Panc1 (cell line): Measurements from ENCODE around the gene FBXL19. TPM values are rescaled to one million over a fixed set of nuclear protein-coding genes. Genes with fewer than 3 reads are reported as not detected.

Experiments used
- ATAC-seq: fragments of 200-7000 bp; cut with Tn5 transposase; 2 replicates; pipeline ENCODE4 v1.9.1; 2020; ENCODE audit warnings: mild to moderate bottlenecking, moderate library complexity
- BruUV-seq: library from RNA; stranded (reverse); fragments of 400-500 nt; replicated peaks from 2 replicates; lab custom pipeline; 2021; lab: Mats Ljungman, UMichigan
- CTCF ChIA-PET: fragments of 300-600 bp; sonication (Branson Sonifier 250); formaldehyde crosslinking; loops from one replicate; lab custom pipeline; 2022; ENCODE audit warnings: antibody characterized with exemption; lab: Charles Lee
- POLR2A ChIA-PET: fragments of 300-600 bp; sonication (Branson Sonifier 250); formaldehyde crosslinking; loops from one replicate; lab custom pipeline; 2022; ENCODE audit warnings: antibody characterized with exemption; lab: Charles Lee
- DNase-seq: peaks from one replicate; pipeline ENCODE4 v3.0.0-alpha.2; 2010; ENCODE audit warnings: low read depth, low spot score
- H3K27ac ChIP-seq: 2 replicates; pipeline ENCODE4 v1.5.1; 2011; ENCODE audit warnings: mild to moderate bottlenecking, low read length, inconsistent platforms
- H3K27me3 ChIP-seq: fragments of 200-500 bp; sonication (Bioruptor generic); 2 replicates; pipeline ENCODE4 v1.6.0; 2014; ENCODE audit warnings: low read length, inconsistent platforms; ENCODE audit not compliant: control insufficient read depth, insufficient read depth
- H3K36me3 ChIP-seq: fragments of 200-500 bp; sonication (Bioruptor generic); 2 replicates; pipeline ENCODE4 v1.5.1; 2014; ENCODE audit warnings: inconsistent platforms, mild to moderate bottlenecking, low read length, moderate library complexity; ENCODE audit not compliant: control insufficient read depth, insufficient read depth
- H3K4me1 ChIP-seq: 2 replicates; pipeline ENCODE4 v1.5.1; 2011; ENCODE audit warnings: inconsistent platforms, mild to moderate bottlenecking, low read length, moderate library complexity; ENCODE audit not compliant: control insufficient read depth, insufficient read depth
- H3K4me3 ChIP-seq, 2 experiments: 2 replicates each; pipeline ENCODE4 v1.5.1; 2011 to 2012; ENCODE audit warnings: low read depth in 2 of 2, low read length in 2 of 2, mild to moderate bottlenecking in 2 of 2, inconsistent platforms in 1 of 2, moderate library complexity in 1 of 2
- H3K9me3 ChIP-seq: fragments of 200-500 bp; sonication (Bioruptor generic); 2 replicates; pipeline ENCODE4 v1.5.1; 2014; ENCODE audit warnings: low read depth, mild to moderate bottlenecking, inconsistent platforms, low read length, moderate library complexity; ENCODE audit not compliant: control insufficient read depth, insufficient read depth
- POLR2AphosphoS5 ChIP-seq: IDR thresholded peaks from 2 replicates; pipeline ENCODE4 v1.6.1; 2012; ENCODE audit warnings: mild to moderate bottlenecking, low read depth, low read length, moderate library complexity
- REST ChIP-seq, 2 experiments: IDR thresholded peaks; 2 replicates each; pipeline ENCODE4 v1.6.1; 2011 to 2012; ENCODE audit warnings: low read depth in 2 of 2, control low read depth in 1 of 2, low read length in 1 of 2, mild to moderate bottlenecking in 1 of 2, moderate library complexity in 1 of 2; ENCODE audit not compliant: insufficient read depth in 1 of 2
- SIN3A ChIP-seq: IDR thresholded peaks from 2 replicates; pipeline ENCODE4 v1.6.1; 2012; ENCODE audit warnings: low read depth, mild to moderate bottlenecking, low read length, moderate library complexity, borderline replicate concordance; ENCODE audit not compliant: insufficient read depth
- TCF7L2 ChIP-seq: IDR thresholded peaks from 2 replicates; pipeline ENCODE4 v1.6.1; 2011; ENCODE audit warnings: mild to moderate bottlenecking, low read depth, low read length, inconsistent platforms
- in situ Hi-C: cut with HindIII; loops from 2 replicates; pipeline ENCODE4 v1.10.0; 2016; ENCODE audit warnings: low sequenced_read_pairs, low pct_unique_long_range_greater_than_20kb
- intact Hi-C: fragments of 100-400 bp; cut with micrococcal nuclease; formaldehyde crosslinking; loops from one replicate; pipeline ENCODE4 v1.10.0; 2022; ENCODE audit not compliant: unreplicated experiment
- total RNA-seq: library from RNA; stranded (reverse); gene quantifications from one replicate; pipeline ENCODE4 v1.2.1, GENCODE V29; 2021; ENCODE audit not compliant: unreplicated experiment
- TF ChIP-seq, protein P1 (sequence below): fragments of 450-650 bp; IDR thresholded peaks from 2 replicates; pipeline ENCODE4 v1.5.1; 2017; ENCODE audit warnings: mild to moderate bottlenecking

FBXL19 gene
- total RNA-seq, 1 experiment from 2014 or later: 52.3 TPM

GRCh38 chr16:30874821-30875717 is 48.3 kb upstream of the FBXL19 start:
- POLR2A ChIA-PET: interaction anchor here (0.5 to 1.1 kb wide), 2 partner anchors 17 to 60 kb away, joined by 7 to 13 read pairs; no protein-coding TSS in a partner anchor
- DNase-seq (peak; percentile 61), ATAC-seq (peak; percentile 99)
- Histone ChIP-seq H3K27me3 (no peaks in the 10 kb centered on the region), H3K4me3 (peak overlapping the region; percentile 72 to 87), H3K36me3 (peaks cover 5% of the 10 kb centered on the region; the same call in 1 of the 2 replicates), H3K4me1 (peaks cover 11% of the 10 kb centered on the region), H3K27ac (peak overlapping the region; percentile 95), H3K9me3 (no peaks in the 10 kb centered on the region)
- CTCF ChIA-PET: interaction anchor here (0.5 kb wide), 1 partner anchor 16 kb away, joined by 4 read pairs; no protein-coding TSS in a partner anchor
- intact Hi-C loops: no loop called here
- in situ Hi-C loops: no loop called here
- peak; percentile 92; the same call in 1 of the 2 replicates for TF ChIP-seq SIN3A
- peak; percentile 42; the same call in 1 of the 2 replicates for TF ChIP-seq TCF7L2
- TF ChIP-seq POLR2AphosphoS5: peak; percentile 96
- TF ChIP-seq, protein P1, sequence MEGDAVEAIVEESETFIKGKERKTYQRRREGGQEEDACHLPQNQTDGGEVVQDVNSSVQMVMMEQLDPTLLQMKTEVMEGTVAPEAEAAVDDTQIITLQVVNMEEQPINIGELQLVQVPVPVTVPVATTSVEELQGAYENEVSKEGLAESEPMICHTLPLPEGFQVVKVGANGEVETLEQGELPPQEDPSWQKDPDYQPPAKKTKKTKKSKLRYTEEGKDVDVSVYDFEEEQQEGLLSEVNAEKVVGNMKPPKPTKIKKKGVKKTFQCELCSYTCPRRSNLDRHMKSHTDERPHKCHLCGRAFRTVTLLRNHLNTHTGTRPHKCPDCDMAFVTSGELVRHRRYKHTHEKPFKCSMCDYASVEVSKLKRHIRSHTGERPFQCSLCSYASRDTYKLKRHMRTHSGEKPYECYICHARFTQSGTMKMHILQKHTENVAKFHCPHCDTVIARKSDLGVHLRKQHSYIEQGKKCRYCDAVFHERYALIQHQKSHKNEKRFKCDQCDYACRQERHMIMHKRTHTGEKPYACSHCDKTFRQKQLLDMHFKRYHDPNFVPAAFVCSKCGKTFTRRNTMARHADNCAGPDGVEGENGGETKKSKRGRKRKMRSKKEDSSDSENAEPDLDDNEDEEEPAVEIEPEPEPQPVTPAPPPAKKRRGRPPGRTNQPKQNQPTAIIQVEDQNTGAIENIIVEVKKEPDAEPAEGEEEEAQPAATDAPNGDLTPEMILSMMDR: no peak
- no peak for TF ChIP-seq REST (IDR thresholded peaks at IDR 0.05; ENCODE audit: insufficient read depth in 1 of 2, low read depth in 2 of 2, low read length in 1 of 2)
- BruUV-seq: no TSS peak

GRCh38 chr16:30875871-30876801 is 47.2 kb upstream of the FBXL19 start:
- ChIA-PET POLR2A (no interaction called here), CTCF (no interaction called here)
- Histone ChIP-seq H3K4me3 (peak overlapping the region; percentile 72 to 87), H3K4me1 (peaks cover 11% of the 10 kb centered on the region), H3K9me3 (no peaks in the 10 kb centered on the region), H3K27ac (peak overlapping the region; percentile 95), H3K27me3 (no peaks in the 10 kb centered on the region), H3K36me3 (peaks cover 5% of the 10 kb centered on the region; the same call in 1 of the 2 replicates)
- in situ Hi-C loops (no loop called here), intact Hi-C loops (no loop called here)
- TF ChIP-seq SIN3A (no peak), POLR2AphosphoS5 (no peak), REST (IDR thresholded peaks at IDR 0.05; ENCODE audit: insufficient read depth in 1 of 2, low read depth in 2 of 2, low read length in 1 of 2) (no peak), TCF7L2 (no peak)
- TF ChIP-seq, protein P1: no peak
- TSS peak; percentile 92 for BruUV-seq
- ATAC-seq (no peak), DNase-seq (no peak)
